Upper lobe of left lung (tissue), 6 donors: Measurements from ENCODE around the gene UBE2B. TPM values are rescaled to one million over a fixed set of nuclear protein-coding genes. Genes with fewer than 3 reads are reported as not detected.
"Not testable (repeated sequence)": the region's sequence is repeated elsewhere in the genome, so short reads cannot be mapped to it uniquely, and the experiment has no call there.

Experiments
- ATAC-seq, 2 donors: fragments of 200-7000 bp; cut with Tn5 transposase; one replicate each; pipeline ENCODE4 v1.9.1; 2022; ENCODE audit warnings: mild to moderate bottlenecking in 2 of 2, moderate library complexity in 2 of 2; ENCODE audit not compliant: low FRiP score in 2 of 2
- DNase-seq, 2 donors: peaks; one replicate each; pipeline ENCODE4 v3.0.0-alpha.2; 2019 to 2020
- H3K27ac ChIP-seq, 4 donors: fragments of 200-600 bp; sonication (generic); one replicate each; pipeline ENCODE4 v1.5.1; 2016 to 2019
- H3K27me3 ChIP-seq, 4 donors: fragments of 200-600 bp; sonication (generic); one replicate each; pipeline ENCODE4 v1.5.1; 2017 to 2019
- H3K36me3 ChIP-seq, 4 donors: fragments of 200-600 bp; sonication (generic); one replicate each; pipeline ENCODE4 v1.5.1; 2016 to 2019
- H3K4me1 ChIP-seq, 4 donors: fragments of 200-600 bp; sonication (generic); one replicate each; pipeline ENCODE4 v1.5.1; 2018 to 2019
- H3K4me3 ChIP-seq, 4 donors: fragments of 200-600 bp; sonication (generic); one replicate each; pipeline ENCODE4 v1.5.1; 2017 to 2019; ENCODE audit warnings: mild to moderate bottlenecking in 2 of 4, moderate library complexity in 1 of 4
- H3K9me3 ChIP-seq, 4 donors: fragments of 200-600 bp; sonication (generic); one replicate each; pipeline ENCODE4 v1.5.1; 2018 to 2019
- EP300 ChIP-seq, 4 donors: sonication (generic); formaldehyde crosslinking; IDR thresholded peaks; one replicate each; pipeline ENCODE4 v1.5.1; 2017; ENCODE audit warnings: antibody characterized with exemption in 4 of 4, control low read depth in 2 of 4
- POLR2A ChIP-seq, 4 donors: fragments of 450-650 bp; IDR thresholded peaks; one replicate each; pipeline ENCODE4 v1.5.1; 2016 to 2017; ENCODE audit warnings: antibody characterized with exemption in 4 of 4, mild to moderate bottlenecking in 2 of 4
- POLR2AphosphoS5 ChIP-seq, 2 donors: sonication (generic); formaldehyde crosslinking; IDR thresholded peaks; one replicate each; pipeline ENCODE4 v1.5.1; 2017; ENCODE audit warnings: antibody characterized with exemption in 2 of 2
- WGBS, 2 donors: methylation state at CpG; one replicate each; pipeline ENCODE4 v1.1.5; 2017 to 2018; 5-methylcytosine and 5-hydroxymethylcytosine counted together
- total RNA-seq, 6 donors: library from RNA; depleted of rRNA in 4 of 6; stranded (reverse); fragments of >200 nt in 4 of 6; gene quantifications; one replicate each; pipeline versions ENCODE4 v1.1.0 to v1.2.1, GENCODE V29; 2016 to 2021
- TF ChIP-seq, protein P1 (sequence below), 6 experiments: fragments of 450-650 bp in 4 of 6; fragments of 200-600 bp in 2 of 6; sonication (generic) in 2 of 6; IDR thresholded peaks; one replicate each; pipeline ENCODE4 v1.5.1; 2016 to 2019; ENCODE audit warnings: antibody characterized with exemption in 6 of 6
- donor health status: DM: no; HTN: no; CAD: no; lungs with moderate emphysema.
- donor health status: DM: no; HTN: yes; CAD: no; lungs with severe emphysema.

UBE2B gene
- total RNA-seq, 6 donors from 2014 or later, result 34.6 to 146 (median 70.7) TPM

DNA sequence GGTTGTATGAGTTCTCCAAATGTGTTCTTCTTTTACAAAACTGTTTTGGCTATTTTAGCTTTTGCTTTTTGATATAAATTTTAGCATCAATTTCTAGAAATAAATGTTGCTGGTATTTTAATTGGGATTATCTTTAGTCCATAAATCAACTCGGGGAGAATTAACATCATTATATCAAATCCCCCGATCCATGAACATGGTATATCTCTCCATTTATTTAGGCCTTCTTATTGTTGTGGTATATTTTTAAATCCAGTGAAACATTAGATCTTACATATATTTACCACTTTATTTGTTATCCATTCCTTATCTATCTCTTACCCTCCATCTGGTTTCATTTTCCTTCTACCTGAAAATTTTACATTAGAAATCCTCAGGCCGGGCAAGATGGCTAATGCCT is 47.6 kb downstream of the UBE2B start:
- Histone ChIP-seq H3K9me3 (no peaks in the 10 kb centered on the region), H3K4me1 (no peaks in the 10 kb centered on the region), H3K4me3 (no peak overlapping the region), H3K27ac (no peak overlapping the region), H3K27me3 (no peaks in the 10 kb centered on the region), H3K36me3 (no peaks in the 10 kb centered on the region)
- TF ChIP-seq POLR2AphosphoS5 (IDR thresholded peaks at IDR 0.05) (no peak), EP300 (IDR thresholded peaks at IDR 0.05) (no peak), POLR2A (IDR thresholded peaks at IDR 0.05) (no peak)
- TF ChIP-seq, protein P1, sequence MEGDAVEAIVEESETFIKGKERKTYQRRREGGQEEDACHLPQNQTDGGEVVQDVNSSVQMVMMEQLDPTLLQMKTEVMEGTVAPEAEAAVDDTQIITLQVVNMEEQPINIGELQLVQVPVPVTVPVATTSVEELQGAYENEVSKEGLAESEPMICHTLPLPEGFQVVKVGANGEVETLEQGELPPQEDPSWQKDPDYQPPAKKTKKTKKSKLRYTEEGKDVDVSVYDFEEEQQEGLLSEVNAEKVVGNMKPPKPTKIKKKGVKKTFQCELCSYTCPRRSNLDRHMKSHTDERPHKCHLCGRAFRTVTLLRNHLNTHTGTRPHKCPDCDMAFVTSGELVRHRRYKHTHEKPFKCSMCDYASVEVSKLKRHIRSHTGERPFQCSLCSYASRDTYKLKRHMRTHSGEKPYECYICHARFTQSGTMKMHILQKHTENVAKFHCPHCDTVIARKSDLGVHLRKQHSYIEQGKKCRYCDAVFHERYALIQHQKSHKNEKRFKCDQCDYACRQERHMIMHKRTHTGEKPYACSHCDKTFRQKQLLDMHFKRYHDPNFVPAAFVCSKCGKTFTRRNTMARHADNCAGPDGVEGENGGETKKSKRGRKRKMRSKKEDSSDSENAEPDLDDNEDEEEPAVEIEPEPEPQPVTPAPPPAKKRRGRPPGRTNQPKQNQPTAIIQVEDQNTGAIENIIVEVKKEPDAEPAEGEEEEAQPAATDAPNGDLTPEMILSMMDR (IDR thresholded peaks at IDR 0.05), result no peak
- WGBS, 2 donors, result 92 to 98% methylated on average over 3 of the region's 3 CpGs
- DNase-seq (no peak), ATAC-seq (no peak)

DNA sequence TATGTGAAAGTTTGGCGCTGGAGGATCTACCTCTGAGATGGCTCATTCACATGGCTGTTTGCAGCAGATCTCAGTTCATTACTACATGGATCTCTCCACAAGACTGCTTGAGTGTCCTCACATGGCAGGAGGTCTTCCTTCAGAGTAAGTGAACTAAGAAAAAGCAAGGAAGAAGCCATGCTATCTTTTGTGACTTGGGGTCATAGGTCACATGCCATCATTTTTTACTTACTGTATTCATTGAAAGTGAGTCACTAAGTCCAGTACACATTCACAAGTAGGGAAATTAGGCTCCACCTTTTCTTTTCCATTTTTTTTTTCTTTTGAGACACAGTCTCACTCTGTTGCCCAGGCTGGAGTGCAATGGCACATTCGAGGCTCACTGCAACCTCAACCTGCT is 49.0 kb downstream of the UBE2B start:
- Histone ChIP-seq H3K27ac (no peak overlapping the region), H3K4me1 (no peaks in the 10 kb centered on the region), H3K27me3 (no peaks in the 10 kb centered on the region), H3K9me3 (no peaks in the 10 kb centered on the region), H3K36me3 (no peaks in the 10 kb centered on the region), H3K4me3 (no peak overlapping the region)
- TF ChIP-seq POLR2AphosphoS5 (IDR thresholded peaks at IDR 0.05) (no peak), EP300 (IDR thresholded peaks at IDR 0.05) (no peak), POLR2A (IDR thresholded peaks at IDR 0.05) (no peak)
- TF ChIP-seq, protein P1 (IDR thresholded peaks at IDR 0.05), result no peak
- ATAC-seq (no peak), DNase-seq (no peak)
- WGBS, 2 donors, result 93 to 94% methylated on average over 2 of the region's 2 CpGs

DNA sequence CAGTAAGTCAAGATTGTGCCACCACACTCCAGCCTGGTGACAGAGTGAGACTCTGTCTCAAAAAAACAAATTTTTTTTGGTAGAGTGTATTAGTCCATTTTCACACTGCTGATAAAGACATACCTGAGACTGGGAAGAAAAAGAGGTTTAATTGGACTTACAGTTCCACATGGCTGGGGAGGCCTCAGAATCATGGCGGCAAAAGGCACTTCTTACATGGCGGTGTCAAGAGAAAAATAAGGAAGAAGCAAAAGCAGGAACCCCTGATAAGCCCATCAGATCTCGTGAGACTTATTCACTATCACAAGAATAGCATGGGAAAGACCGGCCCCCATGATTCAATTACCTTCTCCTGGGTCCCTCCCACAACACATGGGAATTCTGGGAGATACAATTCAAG is 49.7 kb downstream of the UBE2B start:
- H3K36me3 ChIP-seq, ATAC-seq, H3K27me3 ChIP-seq, H3K4me1 ChIP-seq, H3K4me3 ChIP-seq, H3K9me3 ChIP-seq, DNase-seq, H3K27ac ChIP-seq: not testable (repeated sequence)
- 96 to 97% methylated on average over 4 of the region's 4 CpGs for WGBS, 2 donors

DNA sequence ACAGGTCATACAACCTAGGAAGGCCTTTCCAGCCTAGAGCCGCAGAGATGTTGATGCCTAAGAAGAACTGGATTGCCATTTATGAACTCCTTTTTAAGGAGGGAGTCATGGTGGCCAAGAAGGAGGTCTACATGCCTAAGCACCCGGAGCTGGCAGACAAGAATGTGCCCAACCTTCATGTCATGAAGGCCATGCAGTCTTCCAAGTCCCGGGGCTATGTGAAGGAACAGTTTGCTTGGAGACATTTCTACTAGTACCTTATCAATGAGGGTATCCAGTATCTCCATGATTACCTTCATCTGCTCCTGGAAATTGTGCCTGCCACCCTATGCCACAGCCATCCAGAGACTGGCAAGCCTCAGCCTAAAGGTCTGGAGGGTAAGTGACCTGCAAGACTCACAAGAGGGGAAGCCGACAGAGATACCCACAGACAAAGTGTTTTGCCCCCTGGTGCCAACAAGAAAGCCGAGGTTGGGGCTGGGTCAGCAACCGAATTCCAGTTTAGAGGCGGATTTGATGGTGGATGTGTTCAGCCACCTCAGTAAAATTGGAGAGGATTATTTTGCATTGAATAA is 51.5 kb downstream of the UBE2B start:
- TF ChIP-seq, protein P1 (IDR thresholded peaks at IDR 0.05), result no peak
- TF ChIP-seq POLR2A (IDR thresholded peaks at IDR 0.05) (no peak), POLR2AphosphoS5 (IDR thresholded peaks at IDR 0.05) (no peak), EP300 (IDR thresholded peaks at IDR 0.05) (no peak)

DNA sequence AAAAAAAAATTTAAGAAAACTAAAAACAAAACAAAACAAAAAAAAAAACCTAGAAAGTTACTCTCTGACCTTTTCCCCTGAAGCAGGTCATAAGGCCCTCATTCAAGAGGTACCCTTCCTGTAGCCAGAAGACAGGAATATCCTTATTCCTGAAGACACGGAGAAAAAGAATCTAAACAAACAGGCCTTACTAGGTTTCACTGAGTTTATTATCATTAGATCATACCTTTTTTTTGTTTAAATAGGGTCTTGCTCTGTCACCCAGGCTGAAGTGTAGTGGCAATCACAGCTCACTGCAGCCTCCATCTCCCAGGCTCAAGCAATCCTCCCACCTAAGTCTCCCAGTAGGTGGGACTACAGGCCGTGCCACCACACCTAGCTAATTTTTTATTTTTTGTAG is 52.0 kb downstream of the UBE2B start:
- Histone ChIP-seq H3K9me3 (no peaks in the 10 kb centered on the region), H3K4me1 (no peaks in the 10 kb centered on the region), H3K27ac (no peak overlapping the region), H3K36me3 (no peaks in the 10 kb centered on the region), H3K4me3 (no peak overlapping the region), H3K27me3 (no peaks in the 10 kb centered on the region)
- DNase-seq (no peak), ATAC-seq (no peak)
- WGBS, 2 donors, result 77 to 93% methylated on average over 2 of the region's 2 CpGs
- TF ChIP-seq POLR2AphosphoS5 (IDR thresholded peaks at IDR 0.05) (no peak), EP300 (IDR thresholded peaks at IDR 0.05) (no peak), POLR2A (IDR thresholded peaks at IDR 0.05) (no peak)
- TF ChIP-seq, protein P1 (IDR thresholded peaks at IDR 0.05), result no peak

More for the DNA sequence above, 51.5 kb downstream of the UBE2B start:
- no peaks in the 10 kb centered on the region for H3K4me1 ChIP-seq
- DNase-seq (no peak), ATAC-seq (no peak)
- no peaks in the 10 kb centered on the region for H3K27me3 ChIP-seq
- no peak overlapping the region for H3K27ac ChIP-seq
- H3K9me3 ChIP-seq, result no peaks in the 10 kb centered on the region
- WGBS, 2 donors, result 89% methylated on average over 7 of the region's 7 CpGs
- H3K4me3 ChIP-seq, result no peak overlapping the region
- no peaks in the 10 kb centered on the region for H3K36me3 ChIP-seq
